T-helper 2 cell treated with Interferon-gamma antibody and Interleukin-4, amounts not matched to agents 100 ng/mL and 5 ng/mL, for 36 hours (primary cell): Measurements from ENCODE around the gene ZDHHC20. TPM values are rescaled to one million over a fixed set of nuclear protein-coding genes. Genes with fewer than 3 reads are reported as not detected.

Experiments
- intact Hi-C: fragments of 100-400 bp; cut with micrococcal nuclease; formaldehyde crosslinking; loops from one replicate; pipeline ENCODE4 v1.15.1; 2023
- total RNA-seq: library from RNA; stranded (reverse); gene quantifications from 2 replicates; pipeline ENCODE4 v1.2.3, GENCODE V29; 2022

Gene ZDHHC20, protein sequence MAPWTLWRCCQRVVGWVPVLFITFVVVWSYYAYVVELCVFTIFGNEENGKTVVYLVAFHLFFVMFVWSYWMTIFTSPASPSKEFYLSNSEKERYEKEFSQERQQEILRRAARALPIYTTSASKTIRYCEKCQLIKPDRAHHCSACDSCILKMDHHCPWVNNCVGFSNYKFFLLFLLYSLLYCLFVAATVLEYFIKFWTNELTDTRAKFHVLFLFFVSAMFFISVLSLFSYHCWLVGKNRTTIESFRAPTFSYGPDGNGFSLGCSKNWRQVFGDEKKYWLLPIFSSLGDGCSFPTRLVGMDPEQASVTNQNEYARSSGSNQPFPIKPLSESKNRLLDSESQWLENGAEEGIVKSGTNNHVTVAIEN
- total RNA-seq, result 86.1 and 86.3 TPM in 2 replicates

DNA sequence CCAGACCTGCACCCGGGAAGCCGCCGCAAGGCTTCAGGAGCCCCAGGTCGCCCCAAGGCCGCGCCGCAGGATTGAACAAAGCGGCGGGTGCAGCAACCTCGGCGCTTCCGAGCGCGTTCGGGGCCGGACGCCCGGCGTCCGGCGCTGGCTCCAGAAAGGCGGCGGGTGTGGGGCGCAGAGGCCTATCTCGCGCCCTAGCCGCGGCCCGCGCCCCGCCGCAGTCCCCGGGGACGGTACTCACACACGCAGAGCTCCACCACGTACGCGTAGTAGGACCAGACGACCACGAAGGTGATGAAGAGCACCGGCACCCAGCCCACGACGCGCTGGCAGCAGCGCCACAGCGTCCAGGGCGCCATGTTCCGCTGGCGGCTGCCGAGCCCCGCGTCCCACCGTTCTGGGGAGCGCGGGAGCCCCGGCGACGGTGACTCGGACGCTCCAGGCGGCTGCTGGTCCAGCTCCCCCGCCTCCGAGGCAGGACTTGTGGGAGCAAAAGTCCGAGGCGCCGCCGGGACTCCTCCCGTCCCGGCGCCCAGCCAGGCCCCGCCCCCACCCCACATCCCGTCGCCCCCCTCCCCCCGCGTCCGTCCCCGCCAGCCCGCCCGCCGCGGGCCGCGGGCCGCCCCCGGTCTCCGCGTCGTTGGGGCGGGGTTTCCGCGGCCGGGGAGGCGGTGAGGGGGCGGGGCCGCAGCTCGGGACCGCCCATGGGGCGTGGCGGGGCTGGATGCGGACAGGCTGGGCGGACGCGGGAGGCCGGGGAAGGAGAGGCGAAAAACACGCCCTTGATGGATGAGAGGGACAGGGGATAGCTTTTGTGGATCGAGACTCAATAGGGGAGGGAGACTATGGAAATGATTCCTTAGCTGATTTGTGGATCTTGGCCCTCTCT is at the start of gene ZDHHC20:
TSS of gene ZDHHC20 (minus strand) at position 491 of the 889 bp plus-strand sequence. CDS start at position 359, 132 bp downstream.
- intact Hi-C loops, result loop anchor here (1.0 to 2.0 kb wide), 6 partner anchors 18 to 283 kb away; partner anchors contain the start of genes MRPL57 and SKA3

DNA sequence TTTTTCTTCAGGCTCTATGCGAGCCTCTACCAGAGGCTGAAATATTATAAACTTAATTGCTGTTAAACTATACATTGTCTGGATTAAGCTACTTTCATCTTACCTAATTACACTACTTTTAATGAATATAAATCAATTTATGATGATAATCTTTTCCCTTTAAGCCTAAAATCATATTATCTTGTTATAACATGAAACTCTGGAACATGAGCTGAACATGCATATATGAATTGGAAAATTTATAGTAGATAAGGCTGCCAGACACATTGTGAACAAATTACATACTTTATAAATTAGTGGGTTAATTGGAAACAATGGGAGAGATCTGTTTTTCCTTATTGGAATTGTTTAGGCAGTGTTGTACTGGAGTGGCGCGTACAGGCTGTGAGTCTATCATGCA is 45.3 kb upstream of the ZDHHC20 start:
- intact Hi-C loops, result no loop called here

DNA sequence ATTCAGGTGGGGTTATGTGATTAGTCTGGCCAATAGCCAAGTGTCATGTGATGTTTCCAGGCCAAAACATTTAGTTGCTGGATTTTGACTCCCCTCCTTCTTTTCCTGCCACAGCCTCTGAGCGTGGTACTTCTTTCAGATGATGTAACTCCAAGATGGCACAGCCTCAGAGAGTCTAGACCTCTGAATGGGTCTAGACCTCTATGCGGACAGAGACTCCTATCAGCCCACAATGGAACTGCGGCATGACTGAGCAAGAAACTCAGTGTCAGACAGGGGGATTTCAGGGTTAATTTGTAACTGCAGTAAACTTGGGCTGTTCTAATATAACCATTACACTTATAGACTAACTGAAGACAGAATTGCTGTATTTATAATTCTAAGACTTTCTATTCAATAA is 42.6 kb upstream of the ZDHHC20 start:
- intact Hi-C loops, result no loop called here

DNA sequence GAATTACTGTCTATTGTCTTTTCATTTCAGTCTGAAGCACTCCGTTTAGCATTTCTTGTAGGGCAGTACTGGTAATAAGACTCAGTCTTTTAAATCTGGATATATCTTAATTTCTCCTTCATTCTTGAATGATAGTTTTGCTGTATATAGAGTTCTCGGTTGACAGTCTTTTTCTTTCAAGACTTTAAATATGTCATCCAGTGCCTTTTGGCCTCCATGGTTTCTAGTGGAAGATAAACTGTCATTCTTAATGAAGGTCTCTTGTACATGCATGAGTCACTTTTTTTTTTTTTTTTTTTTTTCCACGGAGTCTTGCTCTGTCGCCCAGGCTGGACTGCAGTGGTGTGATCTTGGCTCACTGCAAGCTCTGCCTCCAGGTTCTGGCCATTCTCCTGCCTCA is 27.2 kb upstream of the ZDHHC20 start:
- intact Hi-C loops, result no loop called here

DNA sequence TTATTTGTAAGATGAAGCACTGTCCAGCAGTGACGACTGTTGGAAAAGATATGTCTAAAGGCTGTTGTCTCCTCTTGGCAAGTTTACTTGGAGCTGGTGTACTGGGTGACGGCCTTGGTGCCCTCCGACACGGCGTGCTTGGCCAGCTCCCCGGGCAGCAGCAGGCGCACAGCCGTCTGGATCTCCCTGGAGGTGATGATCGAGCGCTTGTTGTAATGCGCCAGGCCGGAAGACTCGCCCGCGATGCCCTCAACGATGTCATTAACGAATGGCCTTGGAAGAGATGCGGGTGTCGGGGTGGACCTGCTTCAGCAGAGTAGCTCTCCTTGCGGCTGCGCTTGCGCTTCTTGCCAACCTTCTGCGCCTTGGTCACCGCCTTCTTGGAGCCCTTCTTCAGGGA is 24.6 kb upstream of the ZDHHC20 start:
- intact Hi-C loops, result no loop called here

DNA sequence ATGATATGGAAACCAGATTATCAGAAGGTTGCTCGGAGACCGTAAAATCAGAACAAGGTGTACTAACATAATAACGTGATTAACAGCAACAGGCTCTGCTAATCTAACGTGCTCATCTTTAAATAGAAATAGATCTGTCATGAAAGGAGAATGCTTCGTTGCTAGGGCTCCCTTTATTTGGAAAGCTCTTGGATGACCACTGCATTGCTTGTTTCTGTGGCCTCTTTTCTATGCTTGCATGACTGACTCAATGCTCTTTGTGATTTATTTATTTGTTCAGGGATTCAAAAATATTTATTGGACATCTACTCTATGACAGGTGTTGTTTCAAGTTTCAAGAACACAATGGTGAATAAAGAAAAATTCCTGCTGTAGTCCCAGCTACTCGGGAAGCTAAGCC is 22.3 kb upstream of the ZDHHC20 start:
- intact Hi-C loops, result no loop called here

DNA sequence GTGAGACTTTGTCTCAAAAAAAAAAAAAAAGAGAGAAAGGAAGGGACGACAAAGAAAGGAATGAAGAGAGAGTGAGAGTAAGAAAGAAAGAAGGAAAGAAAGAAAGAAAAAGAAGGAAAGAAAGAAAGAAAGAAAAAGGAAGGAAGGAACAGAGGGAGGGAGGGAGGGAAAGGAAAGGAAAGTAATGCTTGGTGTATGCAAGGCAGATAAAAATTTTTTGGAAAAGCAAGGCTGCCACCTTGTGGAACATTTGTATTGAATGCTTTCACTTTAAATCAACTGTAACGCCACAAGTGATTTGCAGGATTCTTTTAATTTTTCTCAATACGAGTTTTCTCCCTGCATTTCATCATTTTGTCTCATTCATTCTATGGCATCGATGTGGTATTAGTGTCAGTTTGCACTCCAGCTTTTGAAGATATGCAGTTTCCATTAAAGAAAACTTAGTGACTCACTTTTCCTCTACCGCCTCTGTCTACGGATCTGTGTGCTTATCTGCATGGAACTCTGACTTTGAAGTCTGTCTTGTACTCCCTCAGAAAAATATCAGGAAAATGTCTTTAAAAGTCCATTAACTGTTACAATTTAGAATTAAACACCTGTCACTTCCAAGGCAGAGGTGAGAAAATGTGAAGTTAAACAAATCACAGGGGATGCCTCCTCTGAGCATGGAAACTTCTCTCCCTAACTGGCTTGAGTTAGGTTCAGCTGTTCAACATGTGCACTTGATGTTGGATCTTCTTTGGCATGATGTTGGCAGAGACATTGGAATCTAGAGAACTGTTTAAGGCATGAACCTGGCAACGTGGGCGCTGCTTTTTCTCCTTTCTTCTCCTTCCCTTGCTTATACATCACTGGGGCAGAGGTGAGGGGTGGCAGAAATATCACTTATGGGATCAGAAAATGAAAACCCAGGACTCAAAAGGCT is 20.0 kb upstream of the ZDHHC20 start:
- intact Hi-C loops, result loop anchor here (1.0 to 10.0 kb wide), 3 partner anchors 369 to 984 kb away; no protein-coding TSS in a partner anchor

DNA sequence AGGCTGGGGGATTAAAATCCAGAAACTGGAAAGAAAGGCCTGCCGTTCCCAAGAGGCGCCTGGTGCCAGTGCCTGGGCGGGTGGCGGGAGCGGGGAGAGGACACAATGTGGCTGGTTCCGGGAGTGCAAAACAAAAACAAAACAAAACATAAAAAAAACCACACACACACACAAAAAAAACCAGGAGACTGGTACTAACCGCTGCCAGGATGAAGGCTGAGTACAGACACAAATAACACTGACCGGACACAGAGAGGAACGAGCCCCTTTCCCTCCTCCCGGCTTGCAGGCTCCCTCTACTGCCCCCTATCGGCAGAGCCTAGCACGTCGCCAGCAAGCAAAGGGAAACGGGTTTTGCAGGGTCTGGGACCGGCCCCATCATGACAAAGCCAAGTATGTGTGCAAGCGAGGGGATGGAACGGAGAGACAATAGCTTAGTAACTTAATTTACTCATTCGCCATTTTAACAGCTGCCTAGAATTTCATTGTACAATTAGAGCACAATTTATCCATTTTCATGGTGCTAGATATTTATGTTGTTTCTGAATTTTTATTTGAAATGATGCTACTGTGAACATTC is 17.9 kb upstream of the ZDHHC20 start:
- intact Hi-C loops, result loop anchor here (1.0 to 10.0 kb wide), 4 partner anchors 18 to 982 kb away; partner anchors contain the start of genes MRPL57, SKA3 and ZDHHC20

DNA sequence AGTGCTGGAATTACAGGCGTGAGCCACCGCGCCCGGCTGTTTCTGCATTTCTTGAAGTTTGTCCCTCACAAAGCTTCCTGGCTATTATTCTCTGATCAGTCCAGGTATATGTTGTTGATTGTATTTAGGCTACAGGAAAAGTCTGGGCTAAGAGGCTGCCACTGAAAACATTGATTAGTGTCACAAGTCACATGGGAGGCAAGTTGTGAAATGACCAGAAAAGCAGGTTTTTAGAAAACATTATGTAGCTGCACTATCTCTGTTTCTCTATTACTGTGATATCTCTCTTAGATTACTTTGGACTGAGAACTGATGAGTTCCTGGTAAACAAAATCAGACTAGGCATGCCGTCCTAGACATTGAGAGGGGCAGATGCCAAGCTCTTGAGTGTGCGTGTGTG is 16.0 kb upstream of the ZDHHC20 start:
- intact Hi-C loops, result loop anchor here (10.0 kb wide), 1 partner anchor 980 kb away; no protein-coding TSS in a partner anchor

DNA sequence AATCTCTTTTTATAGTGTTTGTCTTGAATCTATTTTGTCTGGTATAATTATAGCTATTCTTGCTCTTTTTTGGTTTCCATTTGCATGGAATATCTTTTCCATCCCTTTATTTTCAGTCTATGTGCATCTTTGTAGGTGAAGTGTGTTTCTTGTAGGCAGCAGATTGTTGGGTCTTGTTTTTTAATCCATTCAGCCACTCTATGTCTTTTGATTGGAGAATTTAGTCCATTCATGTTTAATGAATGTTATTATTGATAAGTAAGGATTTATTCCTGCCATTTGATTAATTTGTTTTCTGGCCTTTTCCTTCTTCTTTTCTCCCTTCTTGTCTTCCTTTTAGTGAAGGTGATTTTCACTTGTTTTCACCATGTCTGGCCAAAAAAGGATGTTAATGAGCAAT is 11.7 kb upstream of the ZDHHC20 start:
- intact Hi-C loops, result loop anchor here (10.0 kb wide), 1 partner anchor 976 kb away; no protein-coding TSS in a partner anchor

DNA sequence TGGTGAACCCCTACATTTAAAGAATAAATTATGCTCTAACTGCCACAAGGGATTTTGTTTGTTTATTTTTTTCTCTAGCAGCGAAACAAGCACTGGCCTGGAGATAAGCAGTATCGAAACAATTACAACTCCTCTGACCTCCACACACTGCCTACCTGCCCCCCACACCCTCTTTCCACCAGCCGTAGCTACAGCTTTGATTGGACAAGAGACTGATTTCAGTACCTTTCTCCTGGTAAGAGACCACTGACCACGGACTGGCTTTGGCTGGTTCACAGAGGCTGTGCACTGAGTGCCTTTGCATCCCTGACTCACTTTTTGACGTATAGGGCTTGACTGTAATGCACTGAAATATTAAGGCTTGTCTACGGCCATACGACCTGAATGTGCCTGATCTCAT is 7.4 kb upstream of the ZDHHC20 start:
- intact Hi-C loops, result no loop called here

DNA sequence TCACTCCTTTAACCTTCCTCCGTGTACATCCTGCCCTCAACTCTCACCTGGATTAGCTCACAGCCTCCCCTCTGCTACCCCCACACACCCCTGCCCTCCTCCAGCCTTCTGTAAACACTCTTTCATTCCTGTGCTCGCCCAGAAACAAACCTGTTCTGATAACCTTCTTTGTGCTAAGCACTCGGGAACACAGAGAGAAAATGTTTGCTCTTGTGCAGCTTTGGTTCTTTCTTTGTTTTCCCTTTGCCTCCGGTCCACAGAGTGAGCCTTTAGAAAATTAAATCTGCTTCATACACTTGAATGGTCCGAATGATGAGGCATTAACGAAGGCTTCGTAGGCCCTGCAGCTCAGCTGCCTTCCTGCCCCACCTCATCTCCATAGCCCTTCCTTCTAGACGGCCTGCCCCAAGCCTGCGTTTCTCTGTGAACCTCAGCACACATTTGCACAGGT is 6.6 kb upstream of the ZDHHC20 start:
- intact Hi-C loops, result no loop called here

DNA sequence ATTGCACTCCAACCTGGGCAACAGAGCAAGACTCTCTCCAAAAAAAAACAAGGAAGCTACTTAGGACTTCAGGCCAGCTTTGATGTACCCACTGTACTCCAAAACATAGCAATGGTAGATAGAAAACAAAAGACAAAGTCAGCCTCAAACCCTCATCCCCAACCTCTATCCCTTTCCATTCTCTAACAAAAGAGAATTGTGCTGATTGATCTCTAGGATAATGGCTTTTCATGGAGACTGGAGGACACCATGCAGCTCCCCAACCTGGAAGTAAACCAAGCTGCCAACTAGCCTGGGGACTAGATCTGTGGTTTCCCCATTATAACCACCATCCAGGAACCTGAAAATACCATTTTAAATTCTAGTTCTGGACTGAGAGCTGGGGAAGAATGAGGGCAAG is 4.3 kb upstream of the ZDHHC20 start:
- intact Hi-C loops, result no loop called here

DNA sequence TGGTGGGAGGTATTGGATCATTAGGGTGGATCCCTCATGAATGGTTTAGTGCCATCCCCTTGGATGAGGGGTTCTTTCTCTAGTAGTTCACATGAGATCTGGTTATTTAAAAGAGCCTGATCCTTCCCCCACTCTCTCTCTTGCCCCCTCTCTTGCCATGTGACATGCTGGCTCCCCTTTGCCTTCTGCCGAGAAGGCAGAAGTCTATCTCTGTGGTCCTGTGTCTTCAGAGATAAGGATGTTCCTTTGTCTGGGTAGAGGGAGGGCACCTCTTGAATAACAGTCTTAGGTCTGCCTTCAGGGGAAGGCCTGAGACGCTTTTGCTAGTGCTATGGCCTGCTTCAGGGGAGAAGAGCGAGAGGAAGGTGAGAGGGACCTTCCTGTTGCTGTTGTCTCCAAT is 2.0 kb upstream of the ZDHHC20 start:
- intact Hi-C loops, result no loop called here

DNA sequence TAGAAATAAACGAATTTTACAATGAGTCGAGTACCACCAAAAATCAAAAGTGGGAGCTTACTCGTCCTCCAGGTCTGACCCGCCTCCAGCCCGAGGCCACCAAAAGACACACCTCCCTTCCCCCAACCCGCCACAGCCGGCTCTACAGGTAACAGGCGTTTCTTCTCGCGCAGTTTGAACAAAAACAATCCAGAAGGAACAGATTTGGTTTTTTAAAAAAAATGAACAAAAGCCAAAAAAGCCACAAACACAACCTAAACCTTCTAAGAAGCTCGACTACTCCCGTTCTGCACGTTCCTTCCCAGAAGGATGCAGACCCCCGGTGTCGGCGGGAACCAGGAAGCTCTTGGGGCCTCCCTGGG is 671 bp downstream of the ZDHHC20 start:
- intact Hi-C loops, result loop anchor here (1.0 to 2.0 kb wide), 4 partner anchors 22 to 282 kb away; partner anchors contain the start of genes MRPL57 and SKA3

DNA sequence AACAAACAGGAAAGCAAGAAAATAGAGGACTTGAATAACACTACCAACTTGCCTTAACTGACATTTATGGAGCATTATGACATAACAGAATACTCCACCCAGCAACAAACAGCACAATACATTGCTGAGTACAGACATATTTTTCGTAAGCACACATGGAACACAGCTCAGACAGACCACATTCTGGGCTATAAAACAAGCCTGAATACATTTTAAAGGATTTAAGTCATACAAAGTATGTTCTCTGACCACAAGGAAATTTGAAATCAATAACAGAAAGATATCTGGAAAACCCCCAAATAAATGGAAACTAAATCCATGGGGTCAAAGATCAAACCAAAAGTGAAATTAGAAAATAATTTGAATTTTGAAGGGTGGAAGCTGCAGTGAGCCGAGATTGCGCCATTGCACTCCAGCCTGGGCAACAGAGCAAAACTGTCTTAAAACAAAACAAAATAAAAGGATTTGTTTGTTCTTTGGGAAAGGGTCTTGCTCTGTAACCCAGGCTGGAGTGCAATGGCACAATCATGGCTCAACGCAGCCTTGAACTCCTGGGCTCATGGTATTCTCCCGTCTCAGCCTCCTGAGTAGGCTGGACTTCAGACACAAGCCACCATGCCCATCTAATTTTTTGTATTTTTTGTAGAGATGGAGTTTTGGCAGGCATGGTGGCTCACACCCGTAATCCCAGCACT is 5.6 kb downstream of the ZDHHC20 start:
- intact Hi-C loops, result no loop called here

DNA sequence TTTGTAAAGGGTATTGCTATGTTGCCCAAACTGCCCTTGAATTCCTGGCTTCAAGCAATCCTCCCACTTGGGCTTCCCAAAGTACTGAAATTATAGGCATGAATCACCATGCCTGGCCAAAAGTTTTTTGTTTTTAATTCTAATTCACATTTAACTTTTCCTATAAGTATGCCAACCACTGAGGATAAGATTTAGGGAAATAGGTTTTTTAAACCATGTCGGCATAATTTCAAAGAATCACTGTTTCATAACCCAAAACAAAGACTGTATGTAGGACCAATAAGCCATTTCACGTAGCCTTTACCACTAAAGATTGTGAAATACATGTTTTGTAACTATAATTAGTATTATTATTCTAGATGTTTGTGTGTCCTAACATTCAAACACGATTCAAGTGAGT is 8.2 kb downstream of the ZDHHC20 start:
- intact Hi-C loops, result no loop called here

DNA sequence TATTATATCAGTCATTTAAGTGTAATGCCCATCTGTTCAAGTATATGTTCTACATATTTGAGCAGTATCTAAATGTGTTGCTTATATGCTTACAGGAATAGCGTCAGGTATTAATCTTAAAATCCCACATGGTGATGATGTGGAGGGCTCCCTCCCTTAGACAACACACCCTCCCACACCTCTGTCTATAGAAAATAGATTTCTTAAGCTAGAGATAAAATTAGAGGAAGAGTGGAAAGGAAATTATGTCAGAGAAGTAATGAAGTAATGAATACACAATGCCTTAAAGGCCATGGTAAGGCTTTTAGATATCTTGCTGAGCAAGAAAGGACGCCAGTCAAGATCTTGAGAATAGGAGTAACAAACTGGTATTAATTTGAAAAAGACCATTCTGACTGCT is 12.4 kb downstream of the ZDHHC20 start:
- intact Hi-C loops, result no loop called here

DNA sequence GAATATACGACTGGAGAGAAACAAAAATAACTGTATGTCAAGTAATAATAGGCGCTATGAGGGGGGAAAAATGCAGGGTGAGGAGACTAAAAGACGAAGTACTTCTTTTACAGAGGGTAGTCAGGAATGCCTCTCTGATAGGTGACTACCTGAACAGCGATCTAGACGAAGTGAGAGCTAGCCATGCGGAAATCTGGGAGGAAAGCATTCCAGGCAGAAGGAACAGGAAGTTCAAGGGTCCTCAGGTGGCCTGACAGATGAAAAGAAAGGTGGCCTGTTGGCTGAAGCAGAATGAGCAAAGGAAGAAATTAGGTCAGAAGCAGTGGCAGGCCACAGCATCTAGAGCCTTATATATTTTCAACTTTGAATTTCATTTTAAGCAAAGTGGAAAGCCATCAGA is 13.3 kb downstream of the ZDHHC20 start:
- intact Hi-C loops, result no loop called here

DNA sequence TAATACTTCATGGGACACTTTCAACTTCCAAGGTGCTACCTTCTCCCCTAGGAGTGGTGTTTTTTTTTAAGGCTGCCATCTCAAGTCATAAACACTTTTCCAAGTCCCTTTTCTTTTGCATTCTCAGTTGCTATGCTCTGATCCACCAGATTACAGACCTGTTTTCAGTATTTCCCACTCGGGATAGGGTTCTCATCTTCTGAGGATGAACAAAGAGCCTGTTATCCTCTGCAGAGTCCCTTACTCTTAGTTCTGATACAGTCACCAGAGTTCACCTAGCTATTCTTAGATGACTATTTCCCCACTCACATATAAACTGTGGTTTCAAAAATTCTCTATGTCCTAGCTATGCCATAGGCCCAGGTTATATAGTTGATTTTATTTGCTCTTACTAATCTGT is 15.9 kb downstream of the ZDHHC20 start:
- intact Hi-C loops, result no loop called here
